ENCODE data around the gene ARHGEF2.

- TF ChIP-seq CTCF (IDR thresholded peaks at IDR 0.05) (no peak), EP300 (IDR thresholded peaks at IDR 0.05) (no peak), POLR2A (IDR thresholded peaks at IDR 0.05) (no peak)
Observed at GRCh38 chr1:155900161-155900560, 78.2 kb downstream of the ARHGEF2 start.

All from ovary (tissue), 3 donors.